Measurements from ENCODE around the gene SDS. TPM values are rescaled to one million over a fixed set of nuclear protein-coding genes. Genes with fewer than 3 reads are reported as not detected.

SDS gene
- total and polyA plus RNA-seq, 2 donors (not counting 1 experiment from before 2014, with no cell fraction given), result 0.09 TPM; not detected in 1

DNA sequence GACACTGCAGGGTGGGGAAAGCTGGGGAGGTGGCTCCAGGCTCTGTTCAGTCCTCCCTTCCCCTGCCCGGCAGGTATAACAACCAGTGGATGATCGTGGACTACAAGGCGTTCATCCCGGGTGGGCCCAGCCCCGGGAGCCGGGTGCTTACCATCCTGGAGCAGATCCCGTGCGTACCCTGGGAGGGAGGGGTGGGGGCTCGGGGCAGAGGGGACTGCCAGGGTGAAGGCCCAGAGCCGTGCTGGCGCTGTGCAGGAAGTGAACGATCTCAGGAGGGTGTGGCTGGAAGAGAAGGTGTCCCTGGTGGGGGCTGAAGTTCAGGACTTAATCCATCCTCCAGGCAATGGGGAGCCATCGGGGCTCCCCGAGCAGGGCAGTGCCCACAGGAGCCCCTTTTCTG lies 18.9 kb downstream of the SDS start:
- POLR2A ChIA-PET, result no interaction called here
- Mint-ChIP-seq H3K9me3 (ENCODE audit: insufficient read depth) (no peaks in the 10 kb centered on the region), H3K27me3 (no peaks in the 10 kb centered on the region), H3K4me3 (no peak overlapping the region), H3K27ac (no peak overlapping the region), H3K4me1 (no peaks in the 10 kb centered on the region)
- H3K79me2 ChIP-seq (ENCODE audit: control insufficient read depth, insufficient read depth, low read length), result no peaks in the 10 kb centered on the region
- no peak overlapping the region for H3K27ac ChIP-seq (ENCODE audit: low read length in 2 of 2)
- 91% methylated on average over 11 of the region's 14 CpGs for WGBS (ENCODE audit: insufficient coverage)
- intact Hi-C loops (cut with micrococcal nuclease), result no loop called here
- H3K9me3 ChIP-seq (ENCODE audit: control extremely low read depth in 1 of 3, control insufficient read depth in 2 of 3, insufficient read depth in 1 of 3, low read length in 2 of 3), result no peaks in the 10 kb centered on the region
- DNase-seq (no peak), ATAC-seq (ENCODE audit: low read depth) (no peak)
- CTCF ChIA-PET, result no interaction called here
- H4K20me1 ChIP-seq (ENCODE audit: control insufficient read depth, insufficient read depth, low read length, poor library complexity, severe bottlenecking), result no peaks in the 10 kb centered on the region
- H3K4me3 ChIP-seq (ENCODE audit: control extremely low read depth in 1 of 5, extremely low read depth in 1 of 5, insufficient read depth in 1 of 5, low read depth in 2 of 5, low read length in 4 of 5), result no peak overlapping the region
- no peak overlapping the region for H2AFZ ChIP-seq (ENCODE audit: insufficient read depth, low read depth, low read length, poor library complexity, severe bottlenecking)
- H3K4me2 ChIP-seq (replicated peaks; ENCODE audit: low read depth, low read length, poor library complexity, severe bottlenecking), result no peak overlapping the region
- H3K36me3 ChIP-seq (replicated peaks in 1 of 2; ENCODE audit: control extremely low read depth in 1 of 2, control insufficient read depth in 1 of 2, extremely low read depth in 1 of 2, insufficient read depth in 2 of 2, low read length in 1 of 2), result peaks cover 0 to 11% of the 10 kb centered on the region in 2 experiments
- H3K4me1 ChIP-seq (ENCODE audit: control insufficient read depth in 2 of 2, insufficient read depth in 2 of 2, low read length in 2 of 2), result no peaks in the 10 kb centered on the region
- TF ChIP-seq, protein P1, sequence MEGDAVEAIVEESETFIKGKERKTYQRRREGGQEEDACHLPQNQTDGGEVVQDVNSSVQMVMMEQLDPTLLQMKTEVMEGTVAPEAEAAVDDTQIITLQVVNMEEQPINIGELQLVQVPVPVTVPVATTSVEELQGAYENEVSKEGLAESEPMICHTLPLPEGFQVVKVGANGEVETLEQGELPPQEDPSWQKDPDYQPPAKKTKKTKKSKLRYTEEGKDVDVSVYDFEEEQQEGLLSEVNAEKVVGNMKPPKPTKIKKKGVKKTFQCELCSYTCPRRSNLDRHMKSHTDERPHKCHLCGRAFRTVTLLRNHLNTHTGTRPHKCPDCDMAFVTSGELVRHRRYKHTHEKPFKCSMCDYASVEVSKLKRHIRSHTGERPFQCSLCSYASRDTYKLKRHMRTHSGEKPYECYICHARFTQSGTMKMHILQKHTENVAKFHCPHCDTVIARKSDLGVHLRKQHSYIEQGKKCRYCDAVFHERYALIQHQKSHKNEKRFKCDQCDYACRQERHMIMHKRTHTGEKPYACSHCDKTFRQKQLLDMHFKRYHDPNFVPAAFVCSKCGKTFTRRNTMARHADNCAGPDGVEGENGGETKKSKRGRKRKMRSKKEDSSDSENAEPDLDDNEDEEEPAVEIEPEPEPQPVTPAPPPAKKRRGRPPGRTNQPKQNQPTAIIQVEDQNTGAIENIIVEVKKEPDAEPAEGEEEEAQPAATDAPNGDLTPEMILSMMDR (IDR thresholded peaks at IDR 0.05), result no peak
- TF ChIP-seq EZH2 (IDR thresholded peaks at IDR 0.05; ENCODE audit: borderline replicate concordance, insufficient read depth, low read depth, low read length, poor library complexity, severe bottlenecking), result no peak
- no peaks in the 10 kb centered on the region for H3K27me3 ChIP-seq (replicated peaks in 1 of 4; ENCODE audit: control extremely low read depth in 1 of 4, control insufficient read depth in 3 of 4, insufficient read depth in 4 of 4, low read length in 3 of 4)
- H3K9ac ChIP-seq (ENCODE audit: low read length), result no peak overlapping the region

DNA sequence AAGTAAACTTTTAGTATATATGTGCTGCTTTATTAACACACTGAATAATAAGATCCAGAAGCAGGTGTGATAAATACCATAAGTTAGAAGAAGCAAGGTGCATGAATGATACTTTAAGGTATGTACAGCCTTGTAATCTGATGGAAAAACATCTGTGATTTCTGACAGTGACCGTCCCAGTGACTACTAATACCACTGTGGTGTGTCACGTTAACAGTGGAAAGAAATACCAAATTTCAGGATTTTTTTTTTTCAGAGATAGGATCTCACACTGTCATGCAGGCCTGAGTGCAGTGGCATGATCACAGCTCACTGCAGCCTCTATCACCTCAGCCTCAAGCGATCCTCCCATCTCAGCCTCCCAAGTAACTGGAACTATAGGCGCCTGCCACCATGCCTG lies 21.5 kb downstream of the SDS start:
- Histone ChIP-seq H3K9ac (ENCODE audit: low read length) (no peak overlapping the region), H3K4me1 (ENCODE audit: control insufficient read depth in 2 of 2, insufficient read depth in 2 of 2, low read length in 2 of 2) (no peaks in the 10 kb centered on the region), H3K27ac (ENCODE audit: low read length in 2 of 2) (no peak overlapping the region), H3K4me2 (replicated peaks; ENCODE audit: low read depth, low read length, poor library complexity, severe bottlenecking) (no peak overlapping the region), H4K20me1 (ENCODE audit: control insufficient read depth, insufficient read depth, low read length, poor library complexity, severe bottlenecking) (no peaks in the 10 kb centered on the region), H3K79me2 (ENCODE audit: control insufficient read depth, insufficient read depth, low read length) (no peaks in the 10 kb centered on the region), H3K36me3 (replicated peaks in 1 of 2; ENCODE audit: control extremely low read depth in 1 of 2, control insufficient read depth in 1 of 2, extremely low read depth in 1 of 2, insufficient read depth in 2 of 2, low read length in 1 of 2) (peaks cover 0 to 8% of the 10 kb centered on the region in 2 experiments), H3K4me3 (ENCODE audit: control extremely low read depth in 1 of 5, extremely low read depth in 1 of 5, insufficient read depth in 1 of 5, low read depth in 2 of 5, low read length in 4 of 5) (no peak overlapping the region), H3K9me3 (ENCODE audit: control extremely low read depth in 1 of 3, control insufficient read depth in 2 of 3, insufficient read depth in 1 of 3, low read length in 2 of 3) (no peaks in the 10 kb centered on the region), H2AFZ (ENCODE audit: insufficient read depth, low read depth, low read length, poor library complexity, severe bottlenecking) (no peak overlapping the region), H3K27me3 (replicated peaks in 1 of 4; ENCODE audit: control extremely low read depth in 1 of 4, control insufficient read depth in 3 of 4, insufficient read depth in 4 of 4, low read length in 3 of 4) (no peaks in the 10 kb centered on the region)
- CTCF ChIA-PET, result no interaction called here
- Mint-ChIP-seq H3K27me3 (no peaks in the 10 kb centered on the region), H3K4me3 (no peak overlapping the region), H3K9me3 (ENCODE audit: insufficient read depth) (no peaks in the 10 kb centered on the region), H3K27ac (no peak overlapping the region), H3K4me1 (no peaks in the 10 kb centered on the region)
- POLR2A ChIA-PET, result no interaction called here
- intact Hi-C loops (cut with micrococcal nuclease), result no loop called here
- DNase-seq (no peak), ATAC-seq (ENCODE audit: low read depth) (no peak)
- TF ChIP-seq, protein P1 (IDR thresholded peaks at IDR 0.05), result no peak
- no peak for TF ChIP-seq EZH2 (IDR thresholded peaks at IDR 0.05; ENCODE audit: borderline replicate concordance, insufficient read depth, low read depth, low read length, poor library complexity, severe bottlenecking)
- 100% methylated on average over 2 of the region's 4 CpGs for WGBS (ENCODE audit: insufficient coverage)

Data from B cell (primary cell).